HG02610 (cell line): Measurements from ENCODE around the gene OSBPL10.
"Not testable (repeated sequence)": the region's sequence is repeated elsewhere in the genome, so short reads cannot be mapped to it uniquely, and the experiment has no call there.

ENCODE experiments used
- ATAC-seq: cut with Tn5 transposase; IDR thresholded peaks from one replicate; pipeline ENCODE4 v1.9.1; 2021; ENCODE audit warnings: mild to moderate bottlenecking, moderate library complexity; ENCODE audit not compliant: unreplicated experiment

Gene OSBPL10

GRCh38 chr3:31862666-31863279 lies 118.3 kb downstream of the OSBPL10 start:
- ATAC-seq: no peak

DNA sequence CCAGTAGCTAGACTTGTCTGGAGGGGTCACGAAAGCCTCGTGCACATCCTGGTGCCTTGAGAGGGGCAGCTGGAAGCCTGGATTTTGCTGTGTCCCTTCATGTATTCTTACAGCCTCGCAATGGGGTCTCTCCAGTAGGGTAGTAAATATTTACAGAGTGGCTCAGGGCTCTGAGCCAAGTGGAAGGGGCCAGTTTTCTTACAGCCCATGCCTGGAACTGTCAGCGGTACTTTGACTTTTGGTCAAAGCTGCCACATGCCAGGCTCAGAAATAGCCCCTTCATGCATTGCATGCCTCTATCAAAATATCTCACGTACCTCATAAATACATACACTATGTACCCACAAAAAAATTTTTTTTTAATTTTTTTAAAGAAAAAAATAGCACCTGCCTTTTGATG lies 119.2 kb downstream of the OSBPL10 start:
- ATAC-seq: no peak

GRCh38 chr3:31860642-31861041 lies 120.4 kb downstream of the OSBPL10 start:
- not testable (repeated sequence) for ATAC-seq

- no peak for ATAC-seq
Observed at GRCh38 chr3:31859245-31859644, 121.8 kb downstream of the OSBPL10 start.

- no peak for ATAC-seq
Observed at GRCh38 chr3:31858439-31858838, 122.6 kb downstream of the OSBPL10 start.

DNA sequence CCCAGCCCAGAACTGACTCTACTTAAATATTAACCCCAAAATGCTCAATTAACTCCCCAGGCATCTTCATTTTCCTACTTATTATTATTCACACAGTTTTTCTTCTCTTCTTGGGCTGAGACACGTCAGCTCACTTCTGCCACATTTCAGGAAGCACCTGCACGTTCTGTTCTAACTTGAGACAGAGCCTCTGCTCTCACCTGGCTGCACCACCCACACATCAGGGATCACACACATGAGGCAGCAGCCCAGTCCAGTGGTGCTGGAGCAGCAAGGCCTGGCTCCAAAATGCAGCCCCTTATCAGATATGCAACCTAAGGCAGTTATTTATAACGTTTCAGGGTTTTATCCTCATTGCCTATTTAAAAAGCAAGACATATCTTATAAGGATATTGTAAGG lies 127.5 kb downstream of the OSBPL10 start:
- ATAC-seq: no peak

- ATAC-seq: no peak
Observed at GRCh38 chr3:31851278-31851677, 129.8 kb downstream of the OSBPL10 start.

DNA sequence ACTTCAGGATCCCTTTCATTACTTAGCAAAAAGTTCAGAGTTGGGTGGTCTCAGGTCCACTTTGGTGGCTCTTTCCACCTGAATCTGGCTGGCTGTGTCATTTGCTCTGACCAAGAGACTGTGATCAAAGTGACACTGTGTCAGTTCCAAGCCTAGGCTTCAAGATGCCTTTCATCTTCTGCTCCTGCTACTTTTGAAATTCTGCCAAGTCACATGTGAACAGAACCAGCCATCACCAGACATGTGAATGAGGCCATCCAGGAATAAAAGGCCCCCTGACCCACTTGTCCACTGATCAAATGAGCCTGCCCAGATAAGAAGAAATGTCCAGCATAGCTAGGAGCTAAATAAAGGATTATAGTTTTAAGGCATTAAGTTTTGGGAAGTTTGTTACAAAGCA lies 132.2 kb downstream of the OSBPL10 start:
- ATAC-seq: no peak

GRCh38 chr3:31848163-31848818 lies 132.8 kb downstream of the OSBPL10 start:
- no peak for ATAC-seq

GRCh38 chr3:31847760-31848159 lies 133.3 kb downstream of the OSBPL10 start:
- no peak for ATAC-seq

DNA sequence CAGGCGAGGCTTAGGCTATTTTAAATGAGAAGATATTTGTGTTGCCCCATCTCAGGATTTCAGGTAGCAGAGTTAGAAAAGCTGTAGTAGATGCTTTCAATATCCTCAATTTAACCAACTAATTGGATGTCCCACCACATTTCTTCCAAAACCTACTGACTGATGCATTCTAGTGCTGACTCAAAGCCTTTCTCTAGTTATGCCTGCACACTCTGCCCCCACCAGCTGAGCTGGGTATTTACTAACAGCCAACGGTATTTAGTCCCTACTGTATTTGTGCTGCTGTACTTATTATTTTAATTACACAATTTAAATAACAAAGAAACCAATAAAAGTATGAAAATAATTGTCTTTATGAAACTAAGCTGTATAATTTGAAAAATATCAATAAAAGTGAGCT lies 139.5 kb downstream of the OSBPL10 start:
- ATAC-seq: no peak

GRCh38 chr3:31840252-31840651 lies 140.8 kb downstream of the OSBPL10 start:
- no peak for ATAC-seq

- ATAC-seq: no peak
Observed at GRCh38 chr3:31839144-31839917, 141.7 kb downstream of the OSBPL10 start.

GRCh38 chr3:31836131-31837075 lies 144.7 kb downstream of the OSBPL10 start:
- no peak for ATAC-seq

- ATAC-seq: no peak
Observed at GRCh38 chr3:31833391-31834190, 147.5 kb downstream of the OSBPL10 start.

DNA sequence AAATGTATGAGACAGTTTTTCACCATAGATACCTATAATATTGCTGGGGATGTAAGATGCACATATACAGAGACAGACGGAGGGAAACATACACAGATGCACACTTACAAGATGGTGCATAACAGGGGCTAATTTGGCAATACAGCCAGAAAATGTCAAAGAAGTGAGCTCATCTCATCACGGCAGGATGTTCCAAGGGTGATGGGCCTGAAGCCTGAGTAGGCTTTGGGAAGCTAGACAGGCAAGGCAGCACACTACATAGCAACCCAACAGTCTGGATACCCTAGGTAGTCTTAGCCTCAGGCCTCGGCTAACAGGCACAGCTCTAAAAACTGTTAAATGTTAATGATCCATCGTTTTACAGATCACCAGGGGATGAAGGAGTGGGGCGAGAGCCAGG lies 148.5 kb downstream of the OSBPL10 start:
- no peak for ATAC-seq

GRCh38 chr3:31831591-31831990 lies 149.5 kb downstream of the OSBPL10 start:
- ATAC-seq: no peak

GRCh38 chr3:31829826-31830426 lies 151.1 kb downstream of the OSBPL10 start:
- ATAC-seq: no peak

DNA sequence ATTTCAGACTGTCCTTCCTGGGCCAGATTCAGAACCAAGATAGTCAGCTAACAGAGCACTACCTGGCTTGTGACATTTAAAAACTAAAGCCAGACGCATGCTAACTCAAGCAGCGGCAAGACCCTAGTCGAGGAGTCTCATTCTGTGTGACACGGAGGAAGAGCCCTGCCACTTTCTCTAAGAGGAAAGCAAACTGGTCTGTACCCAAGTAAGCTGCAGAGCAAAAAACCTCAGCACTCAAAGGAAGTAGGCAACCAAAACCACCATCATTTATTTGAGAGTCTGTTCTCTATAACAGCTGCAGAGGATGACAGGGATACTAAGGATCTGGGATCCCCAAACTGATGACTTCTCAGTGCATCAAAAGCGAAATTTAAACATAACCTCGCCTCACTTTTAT lies 152.1 kb downstream of the OSBPL10 start:
- ATAC-seq: no peak

DNA sequence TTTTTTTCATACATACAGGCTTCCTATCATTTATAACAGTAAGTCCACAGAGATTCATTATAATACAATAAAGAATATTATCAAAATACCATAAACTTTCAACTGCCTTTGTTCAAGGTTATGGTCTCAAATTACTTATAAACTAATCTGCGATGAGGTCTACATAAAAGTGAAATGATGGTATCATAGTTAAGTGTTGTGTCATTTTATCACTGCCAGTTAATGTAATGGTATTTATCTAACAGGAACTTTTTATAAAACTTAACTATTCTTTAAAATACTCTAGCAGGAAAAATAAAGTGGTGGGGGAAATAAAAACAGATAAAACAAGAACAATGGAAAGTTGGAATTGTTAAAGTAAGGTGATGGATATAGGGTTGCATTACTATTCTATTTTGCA lies 153.1 kb downstream of the OSBPL10 start:
- ATAC-seq: no peak
